ENCODE data around the gene STARD6.

STARD6 gene

GRCh38 chr18:54338230-54338629, 19.4 kb downstream of the STARD6 start:
- Histone ChIP-seq H3K9me3 (ENCODE audit: severe bottlenecking) (no peaks in the 10 kb centered on the region), H3K4me3 (ENCODE audit: severe bottlenecking) (no peak overlapping the region), H3K36me3 (ENCODE audit: low read depth) (no peaks in the 10 kb centered on the region), H3K27me3 (ENCODE audit: insufficient read depth, poor library complexity, severe bottlenecking) (no peaks in the 10 kb centered on the region), H3K27ac (ENCODE audit: poor library complexity, severe bottlenecking) (no peak overlapping the region), H3K4me1 (ENCODE audit: insufficient read depth, poor library complexity, severe bottlenecking) (no peaks in the 10 kb centered on the region)
- no peak for TF ChIP-seq CTCF (IDR thresholded peaks at IDR 0.05; ENCODE audit: poor library complexity, severe bottlenecking)
- DNase-seq (ENCODE audit: low spot score) (no peak), ATAC-seq (ENCODE audit: low read depth) (no peak)

- Histone ChIP-seq H3K27me3 (ENCODE audit: insufficient read depth, poor library complexity, severe bottlenecking) (no peaks in the 10 kb centered on the region), H3K36me3 (ENCODE audit: low read depth) (no peaks in the 10 kb centered on the region), H3K4me3 (ENCODE audit: severe bottlenecking) (no peak overlapping the region), H3K9me3 (ENCODE audit: severe bottlenecking) (no peaks in the 10 kb centered on the region), H3K4me1 (ENCODE audit: insufficient read depth, poor library complexity, severe bottlenecking) (no peaks in the 10 kb centered on the region), H3K27ac (ENCODE audit: poor library complexity, severe bottlenecking) (no peak overlapping the region)
- TF ChIP-seq CTCF (IDR thresholded peaks at IDR 0.05; ENCODE audit: poor library complexity, severe bottlenecking): no peak
- peak; percentile 29; the same call in 1 of the 3 replicates for ATAC-seq (ENCODE audit: low read depth)
- DNase-seq (ENCODE audit: low spot score): no peak
These were observed 22.0 kb downstream of the STARD6 start for GRCh38 chr18:54335638-54336173.

GRCh38 chr18:54330768-54331548, 26.7 kb downstream of the STARD6 start:
- no peak overlapping the region for H3K4me3 ChIP-seq (ENCODE audit: severe bottlenecking)
- peaks cover 3% of the 10 kb centered on the region for H3K9me3 ChIP-seq (ENCODE audit: severe bottlenecking)
- TF ChIP-seq CTCF (IDR thresholded peaks at IDR 0.05; ENCODE audit: poor library complexity, severe bottlenecking): peak; percentile 54
- ATAC-seq (ENCODE audit: low read depth): no peak
- no peaks in the 10 kb centered on the region for H3K27me3 ChIP-seq (ENCODE audit: insufficient read depth, poor library complexity, severe bottlenecking)
- no peaks in the 10 kb centered on the region for H3K36me3 ChIP-seq (ENCODE audit: low read depth)
- no peak for DNase-seq (ENCODE audit: low spot score)
- no peak overlapping the region for H3K27ac ChIP-seq (ENCODE audit: poor library complexity, severe bottlenecking)
- no peaks in the 10 kb centered on the region for H3K4me1 ChIP-seq (ENCODE audit: insufficient read depth, poor library complexity, severe bottlenecking)

GRCh38 chr18:54329787-54330186, 27.9 kb downstream of the STARD6 start:
- no peak overlapping the region for H3K4me3 ChIP-seq (ENCODE audit: severe bottlenecking)
- TF ChIP-seq CTCF (IDR thresholded peaks at IDR 0.05; ENCODE audit: poor library complexity, severe bottlenecking): no peak

GRCh38 chr18:54327818-54328217, 29.8 kb downstream of the STARD6 start:
- H3K4me1 ChIP-seq (ENCODE audit: insufficient read depth, poor library complexity, severe bottlenecking): no peaks in the 10 kb centered on the region
- ATAC-seq (ENCODE audit: low read depth) (peak; percentile 55; the same call in 1 of the 3 replicates), DNase-seq (ENCODE audit: low spot score) (no peak)
- H3K4me3 ChIP-seq (ENCODE audit: severe bottlenecking): no peak overlapping the region
- TF ChIP-seq CTCF (IDR thresholded peaks at IDR 0.05; ENCODE audit: poor library complexity, severe bottlenecking): no peak
- H3K36me3 ChIP-seq (ENCODE audit: low read depth): no peaks in the 10 kb centered on the region
- no peak overlapping the region for H3K27ac ChIP-seq (ENCODE audit: poor library complexity, severe bottlenecking)
- no peaks in the 10 kb centered on the region for H3K27me3 ChIP-seq (ENCODE audit: insufficient read depth, poor library complexity, severe bottlenecking)
- H3K9me3 ChIP-seq (ENCODE audit: severe bottlenecking): peaks cover 3% of the 10 kb centered on the region

More at GRCh38 chr18:54329787-54330186, 27.9 kb downstream of the STARD6 start:
- H3K4me1 ChIP-seq (ENCODE audit: insufficient read depth, poor library complexity, severe bottlenecking): no peaks in the 10 kb centered on the region
- peaks cover 3% of the 10 kb centered on the region for H3K9me3 ChIP-seq (ENCODE audit: severe bottlenecking)
- H3K27me3 ChIP-seq (ENCODE audit: insufficient read depth, poor library complexity, severe bottlenecking): no peaks in the 10 kb centered on the region
- no peaks in the 10 kb centered on the region for H3K36me3 ChIP-seq (ENCODE audit: low read depth)
- DNase-seq (ENCODE audit: low spot score) (no peak), ATAC-seq (ENCODE audit: low read depth) (no peak)
- H3K27ac ChIP-seq (ENCODE audit: poor library complexity, severe bottlenecking): no peak overlapping the region

All from RWPE2 (cell line).